GM12864 (cell line): ENCODE measurements around the gene LHX8.
"Not testable (repeated sequence)": the region's sequence is repeated elsewhere in the genome, so short reads cannot be mapped to it uniquely, and the experiment has no call there.

Experiments used
- DNase-seq: peaks from one replicate; pipeline ENCODE4 v3.0.0-alpha.2; 2011; ENCODE audit warnings: low read depth
- H3K4me3 ChIP-seq: 2 replicates; pipeline ENCODE4 v1.5.1; 2011; ENCODE audit warnings: mild to moderate bottlenecking, low read depth, low read length, control low read depth
- CTCF ChIP-seq: IDR thresholded peaks from 2 replicates; pipeline ENCODE4 v1.5.1; 2011; ENCODE audit warnings: low read depth, mild to moderate bottlenecking, moderate library complexity, low read length, control low read depth, inconsistent platforms; ENCODE audit errors: missing control alignments

The LHX8 gene

DNA sequence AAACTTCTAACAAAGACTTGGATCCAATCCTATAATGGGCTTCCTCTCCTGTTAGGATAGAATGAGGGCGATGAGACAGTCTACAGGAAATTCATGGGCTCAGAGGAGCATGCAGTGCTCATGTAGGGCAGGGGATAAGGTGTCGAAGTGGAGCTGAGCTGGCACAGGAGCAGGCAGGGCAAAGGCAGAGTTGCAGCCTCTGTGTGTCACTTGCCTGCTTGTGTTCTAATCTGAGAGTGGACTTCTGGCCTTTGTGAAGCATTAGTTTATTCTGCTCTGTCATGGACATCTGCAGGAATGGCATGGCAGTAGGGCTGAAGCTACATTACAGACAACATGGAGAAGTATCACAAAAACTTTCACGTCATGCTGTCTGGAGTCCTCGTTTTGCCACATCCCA is 32.6 kb downstream of the LHX8 start:
- DNase-seq, result no peak
- no peak for TF ChIP-seq CTCF
- H3K4me3 ChIP-seq, result no peak overlapping the region

DNA sequence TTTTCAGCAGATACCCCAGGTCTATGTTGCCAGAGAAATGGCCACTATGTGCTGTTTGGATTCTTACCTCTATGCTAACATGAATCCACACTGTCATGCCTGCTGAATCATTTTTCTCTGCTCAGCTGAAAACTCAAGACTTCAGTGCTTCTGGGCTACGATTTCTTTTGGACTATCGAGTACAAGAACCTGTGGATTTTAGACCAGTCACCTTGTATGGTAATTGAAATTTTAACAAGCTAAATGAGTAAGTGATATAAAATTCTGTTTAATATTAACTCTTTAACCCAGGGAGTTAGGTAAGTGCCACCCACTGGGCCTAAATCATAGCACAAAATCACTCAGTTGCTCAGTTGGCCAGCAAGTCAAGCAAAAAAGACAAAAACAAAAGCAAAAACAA is 35.8 kb downstream of the LHX8 start:
- no peak for DNase-seq
- no peak for TF ChIP-seq CTCF
- H3K4me3 ChIP-seq, result no peak overlapping the region

DNA sequence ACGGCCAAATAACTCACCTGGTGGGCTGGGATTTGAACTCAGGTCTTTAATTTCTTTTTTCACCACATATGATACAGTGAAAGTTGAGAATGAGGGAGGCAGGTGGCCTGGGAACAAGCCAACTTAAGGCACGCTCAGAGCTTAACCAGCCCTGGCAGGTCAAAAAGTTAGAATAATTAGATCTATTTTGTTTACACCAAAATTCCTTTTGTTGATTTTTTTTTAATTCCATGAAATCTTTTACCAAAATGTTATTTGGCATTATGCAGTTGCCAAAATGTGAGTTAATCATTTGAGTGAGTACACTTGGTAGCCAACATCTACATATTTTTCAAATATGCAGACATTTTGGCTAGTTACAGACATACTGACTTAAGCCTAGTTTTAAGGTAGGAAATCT is 36.8 kb downstream of the LHX8 start:
- no peak for DNase-seq
- TF ChIP-seq CTCF, result no peak
- H3K4me3 ChIP-seq, result no peak overlapping the region

DNA sequence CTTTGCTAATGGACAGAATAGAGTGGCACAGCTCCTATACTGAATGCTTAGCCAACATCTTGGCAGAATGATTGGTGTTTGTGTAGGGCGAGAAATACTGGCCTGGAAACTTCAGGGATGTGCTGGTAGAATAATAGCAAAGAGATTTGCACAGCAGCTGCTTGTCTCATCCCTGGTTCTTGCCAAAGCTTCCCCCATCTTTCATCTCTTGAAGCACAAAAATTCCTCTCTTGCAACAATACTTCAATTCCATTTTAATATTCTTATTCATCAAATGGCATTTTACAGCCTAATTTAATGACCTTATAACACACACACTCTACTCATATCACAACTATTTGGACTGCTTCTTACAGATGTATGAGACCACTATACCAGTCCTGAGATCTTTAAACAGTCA is 37.7 kb downstream of the LHX8 start:
- DNase-seq, result no peak

GRCh38 chr1:75172556-75172955 is 38.4 kb downstream of the LHX8 start:
- TF ChIP-seq CTCF, result no peak
- DNase-seq, result no peak
- no peak overlapping the region for H3K4me3 ChIP-seq

More for the DNA sequence above, 37.7 kb downstream of the LHX8 start:
- TF ChIP-seq CTCF, result no peak
- H3K4me3 ChIP-seq, result no peak overlapping the region

DNA sequence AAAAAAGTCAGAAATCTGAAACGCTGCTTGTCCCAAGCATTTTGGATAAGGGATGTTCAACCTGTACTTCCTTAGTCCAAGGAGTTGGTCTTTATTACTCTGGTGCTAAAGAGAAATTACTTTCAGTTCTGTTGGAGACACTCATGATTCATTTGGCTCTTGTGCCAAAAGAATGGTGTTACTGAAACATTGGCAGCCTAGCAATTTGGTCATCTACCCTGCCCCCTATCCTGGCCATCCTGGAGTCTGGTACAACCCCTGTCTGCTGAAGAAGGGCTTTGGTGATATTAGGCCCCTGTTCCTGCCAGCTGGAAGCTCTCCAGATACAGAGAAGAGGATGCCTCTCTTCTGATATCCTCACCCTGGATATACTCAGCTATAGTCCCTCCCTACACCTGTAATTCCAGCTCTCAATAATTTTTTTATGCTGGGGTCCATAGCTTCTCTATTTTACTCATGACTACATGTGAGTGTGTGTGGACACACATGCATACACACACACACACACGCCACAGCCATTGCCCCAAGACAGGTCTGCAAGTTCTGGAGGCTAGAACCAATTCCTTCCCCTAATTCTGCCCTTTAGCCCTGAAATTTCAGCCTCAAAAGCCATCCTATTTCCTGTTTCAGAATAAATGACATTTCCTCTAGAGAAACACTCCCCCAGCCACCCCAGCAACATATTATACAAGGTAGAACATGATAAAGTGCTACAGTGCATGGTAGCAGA is 40.0 kb downstream of the LHX8 start:
- no peak for DNase-seq
- H3K4me3 ChIP-seq, result no peak overlapping the region
- no peak for TF ChIP-seq CTCF

GRCh38 chr1:75181214-75181955 is 47.2 kb downstream of the LHX8 start:
- not testable (repeated sequence) for H3K4me3 ChIP-seq, DNase-seq
